Endothelial cell of umbilical vein (primary cell): ENCODE results near the gene FOXL1. TPM values are rescaled to one million over a fixed set of nuclear protein-coding genes. Genes with fewer than 3 reads are reported as not detected.

ENCODE experiments used
- BruUV-seq: library from RNA; stranded (reverse); fragments of 400-500 nt; replicated peaks from 2 replicates; lab custom pipeline; 2021; lab: Mats Ljungman, UMichigan
- CTCF ChIA-PET: fragments of 300-600, 350-600 bp; sonication (Branson Sonifier 250); formaldehyde crosslinking; loops from one replicate; lab custom pipeline; 2021; ENCODE audit warnings: antibody characterized with exemption, inconsistent platforms; lab: Charles Lee
- POLR2A ChIA-PET: fragments of 300-600, 350-600 bp; sonication (Branson Sonifier 250); formaldehyde crosslinking; loops from one replicate; lab custom pipeline; 2021; ENCODE audit warnings: antibody characterized with exemption, inconsistent platforms; lab: Charles Lee
- DNase-seq: peaks from one replicate; pipeline ENCODE4 v3.0.0-alpha.2; 2011; ENCODE audit warnings: low read depth, low spot score
- FAIRE-seq: peaks from 2 replicates; lab custom pipeline; 2011; peaks lifted over from hg19 to GRCh38; lab: Jason Lieb, UNC
- H2AFZ ChIP-seq: 2 replicates; pipeline ENCODE4 v1.6.0; 2012; ENCODE audit warnings: low read depth, low read length, control low read depth, inconsistent platforms
- H3K27ac ChIP-seq: 2 replicates; pipeline ENCODE4 v1.5.1; 2011; ENCODE audit warnings: low read depth, mild to moderate bottlenecking, control low read depth, low read length, moderate library complexity; ENCODE audit not compliant: insufficient read depth
- H3K27me3 ChIP-seq, 2 experiments: 2 replicates each; pipeline versions ENCODE4 v1.6.0 to v1.6.1; 2011; ENCODE audit warnings: low read length in 2 of 2, mixed read lengths in 1 of 2; ENCODE audit not compliant: control insufficient read depth in 2 of 2, insufficient read depth in 2 of 2
- H3K36me3 ChIP-seq, 2 experiments: 2 replicates in 1 of 2; 3 replicates in 1 of 2; pipeline ENCODE4 v1.5.1; 2011; ENCODE audit warnings: low read length in 2 of 2, mild to moderate bottlenecking in 1 of 2, moderate library complexity in 1 of 2; ENCODE audit not compliant: control insufficient read depth in 2 of 2, insufficient read depth in 2 of 2; ENCODE audit errors: extremely low read depth in 1 of 2
- H3K4me1 ChIP-seq: 3 replicates; pipeline ENCODE4 v1.5.1; 2011; ENCODE audit warnings: mild to moderate bottlenecking, low read length; ENCODE audit not compliant: control insufficient read depth, insufficient read depth; ENCODE audit errors: extremely low read depth
- H3K4me2 ChIP-seq: 2 replicates; pipeline ENCODE4 v1.6.1; 2011; ENCODE audit warnings: low read length, control low read depth, mixed read lengths; ENCODE audit not compliant: insufficient read depth
- H3K4me3 ChIP-seq, 3 experiments: fragments of 200-600 bp in 1 of 3; sonication (generic), shearing (Covaris generic) in 1 of 3; replicated peaks in 1 of 3; 2 replicates each; pipeline ENCODE4 v1.5.1; 2011 to 2016; ENCODE audit warnings: control low read depth in 3 of 3, low read length in 3 of 3, mild to moderate bottlenecking in 2 of 3, inconsistent platforms in 1 of 3, low read depth in 1 of 3, moderate library complexity in 1 of 3; ENCODE audit not compliant: insufficient read depth in 1 of 3
- H3K79me2 ChIP-seq: 2 replicates; pipeline ENCODE4 v1.6.0; 2012; ENCODE audit warnings: low read length, inconsistent platforms; ENCODE audit not compliant: control insufficient read depth, insufficient read depth
- H3K9ac ChIP-seq: replicated peaks from 2 replicates; pipeline ENCODE3; 2011; ENCODE audit warnings: low read length, control low read depth; ENCODE audit not compliant: insufficient read depth; ENCODE audit errors: extremely low read depth
- H3K9me1 ChIP-seq: replicated peaks from 3 replicates; pipeline ENCODE4 v1.6.0; 2011; ENCODE audit warnings: mild to moderate bottlenecking, low read length; ENCODE audit not compliant: control insufficient read depth, insufficient read depth; ENCODE audit errors: extremely low read depth
- H3K9me3 ChIP-seq: replicated peaks from 2 replicates; pipeline ENCODE4 v1.5.1; 2012; ENCODE audit warnings: low read length, inconsistent platforms; ENCODE audit not compliant: control insufficient read depth, insufficient read depth
- H4K20me1 ChIP-seq: replicated peaks from 2 replicates; pipeline ENCODE3; 2011; ENCODE audit warnings: mild to moderate bottlenecking, low read length; ENCODE audit not compliant: control insufficient read depth, insufficient read depth; ENCODE audit errors: extremely low read depth
- CTCF ChIP-seq, 2 donors: IDR thresholded peaks; 1 replicate in 1 of 2; 2 replicates in 1 of 2; pipeline ENCODE4 v1.5.1; 2011; ENCODE audit warnings: low read length in 2 of 2, mild to moderate bottlenecking in 2 of 2, moderate library complexity in 2 of 2, control low read depth in 1 of 2, inconsistent platforms in 1 of 2, low read depth in 1 of 2; ENCODE audit not compliant: insufficient read depth in 1 of 2; ENCODE audit errors: extremely low read depth in 1 of 2
- EZH2 ChIP-seq: IDR thresholded peaks from 2 replicates; pipeline ENCODE4 v1.6.1; 2012; ENCODE audit warnings: borderline replicate concordance, low read depth, mild to moderate bottlenecking, moderate library complexity, low read length, inconsistent platforms; ENCODE audit not compliant: severe bottlenecking
- FOS ChIP-seq: IDR thresholded peaks from 2 replicates; pipeline ENCODE4 v1.6.1; 2011; ENCODE audit warnings: mild to moderate bottlenecking, low read length, moderate library complexity, borderline replicate concordance; ENCODE audit not compliant: insufficient read depth
- GATA2 ChIP-seq: IDR thresholded peaks from 2 replicates; pipeline ENCODE4 v1.7.0; 2011; ENCODE audit warnings: low read depth, mild to moderate bottlenecking, moderate library complexity, mixed read lengths, low read length; ENCODE audit not compliant: insufficient read length, insufficient read depth
- JUN ChIP-seq: IDR thresholded peaks from 2 replicates; pipeline ENCODE4 v1.6.1; 2011; ENCODE audit warnings: borderline replicate concordance, low read depth; ENCODE audit not compliant: insufficient read length, insufficient read depth
- MAX ChIP-seq: IDR thresholded peaks from 2 replicates; pipeline ENCODE4 v1.6.1; 2011; ENCODE audit not compliant: insufficient read depth, insufficient read length
- MYC ChIP-seq: IDR thresholded peaks from one replicate; pipeline ENCODE4 v1.6.1; 2011; ENCODE audit warnings: mild to moderate bottlenecking, low read depth, low read length
- POLR2A ChIP-seq: IDR thresholded peaks from 2 replicates; pipeline ENCODE4 v1.6.1; 2012; ENCODE audit warnings: low read depth, mild to moderate bottlenecking, control low read depth, low read length
- POLR2AphosphoS5 ChIP-seq: IDR thresholded peaks from 2 replicates; pipeline ENCODE4 v1.6.1; 2012; ENCODE audit warnings: low read depth, mild to moderate bottlenecking, control low read depth, low read length, moderate library complexity; ENCODE audit not compliant: insufficient read depth
- dilution Hi-C: fragments of 300-500 bp; cut with MboI; formaldehyde crosslinking; loops from one replicate; pipeline ENCODE4 v1.15.0; 2019; ENCODE audit warnings: low sequenced_read_pairs; ENCODE audit not compliant: extremely low pct_ligation_motif_present
- intact Hi-C: fragments of 100-400 bp; cut with micrococcal nuclease; formaldehyde crosslinking; loops from one replicate; pipeline ENCODE4 v1.10.0; 2022
- polyA plus RNA-seq, 4 experiments: library from polyadenylated mRNA; depleted of rRNA in 3 of 4; stranded (reverse) in 3 of 4; unstranded in 1 of 4; fragments of >200 nt; gene quantifications; 2 replicates each; pipeline versions ENCODE4 v1.2.1 to v1.2.3, GENCODE V29; 2011 to 2012; ENCODE audit warnings: missing spikeins in 1 of 4
- total RNA-seq: library from RNA; stranded (reverse); gene quantifications from 2 replicates; pipeline ENCODE4 v1.2.3, GENCODE V29; 2021

The FOXL1 gene
- total and polyA plus RNA-seq, 2 donors (not counting 3 experiments of a cell fraction or from before 2014, with no cell fraction given): 2.8 to 3.8 TPM

GRCh38 chr16:86537486-86537885, 40.9 kb upstream of the FOXL1 start:
- CTCF ChIA-PET: no interaction called here
- POLR2A ChIA-PET: no interaction called here
- H3K9me3 ChIP-seq: no peaks in the 10 kb centered on the region

More at GRCh38 chr16:86537486-86537885, 40.9 kb upstream of the FOXL1 start:
- Histone ChIP-seq H3K9ac (no peak overlapping the region), H3K4me2 (no peak overlapping the region), H3K27ac (no peak overlapping the region), H3K79me2 (no peaks in the 10 kb centered on the region), H4K20me1 (no peaks in the 10 kb centered on the region), H2AFZ (no peak overlapping the region), H3K4me1 (no peaks in the 10 kb centered on the region), H3K27me3 (no peaks in the 10 kb centered on the region), H3K9me1 (no peaks in the 10 kb centered on the region), H3K36me3 (peaks cover 3 to 36% of the 10 kb centered on the region in 2 experiments), H3K4me3 (no peak overlapping the region)
- DNase-seq (no peak), FAIRE-seq (no peak)
- TF ChIP-seq MAX (no peak), FOS (no peak), CTCF (IDR thresholded peaks at IDR 0.05; ENCODE audit: extremely low read depth in 1 of 2, insufficient read depth in 1 of 2, low read depth in 1 of 2, low read length in 2 of 2) (no peak), GATA2 (no peak), POLR2AphosphoS5 (no peak), POLR2A (no peak), JUN (no peak), MYC (no peak), EZH2 (no peak)
- dilution Hi-C loops: no loop called here
- intact Hi-C loops: no loop called here
- BruUV-seq: no TSS peak
